Lower leg skin (tissue), 4 donors: ENCODE data around the gene SERINC5. TPM values are rescaled to one million over a fixed set of nuclear protein-coding genes. Genes with fewer than 3 reads are reported as not detected.

Source experiments
- DNase-seq, 2 donors: peaks; one replicate each; pipeline ENCODE4 v3.0.0-alpha.2; 2019; ENCODE audit warnings: low spot score in 2 of 2
- H3K4me3 ChIP-seq: fragments of 200-600 bp; sonication (generic); 2 replicates; pipeline ENCODE4 v1.5.1; 2017; ENCODE audit warnings: mild to moderate bottlenecking, low read depth; ENCODE audit not compliant: poor library complexity, severe bottlenecking
- POLR2A ChIP-seq, 2 donors: fragments of 450-650 bp; IDR thresholded peaks; one replicate each; pipeline ENCODE4 v1.6.1; 2016 to 2017; ENCODE audit warnings: antibody characterized with exemption in 2 of 2, mild to moderate bottlenecking in 1 of 2, moderate library complexity in 1 of 2
- WGBS, 2 donors: methylation state at CpG; one replicate each; pipeline ENCODE4 v1.1.5; 2018; 5-methylcytosine and 5-hydroxymethylcytosine counted together
- intact Hi-C: fragments of 100-400 bp; cut with DNase I; formaldehyde crosslinking; loops from one replicate; pipeline ENCODE4 v1.15.0; 2023; ENCODE audit warnings: low total_unique reads
- total RNA-seq, 4 donors: library from RNA; depleted of rRNA; stranded (reverse); fragments of >200 nt; gene quantifications; one replicate each; pipeline ENCODE4 v1.1.0, GENCODE V29; 2016
- TF ChIP-seq, protein P1 (sequence below), 3 donors: fragments of 450-650 bp; IDR thresholded peaks; one replicate each; pipeline ENCODE4 v1.5.1; 2016; ENCODE audit warnings: antibody characterized with exemption in 3 of 3, mild to moderate bottlenecking in 3 of 3, moderate library complexity in 2 of 3

The SERINC5 gene
- total RNA-seq, 4 donors from 2014 or later, result 49.6 to 61.4 (median 56.3) TPM

DNA sequence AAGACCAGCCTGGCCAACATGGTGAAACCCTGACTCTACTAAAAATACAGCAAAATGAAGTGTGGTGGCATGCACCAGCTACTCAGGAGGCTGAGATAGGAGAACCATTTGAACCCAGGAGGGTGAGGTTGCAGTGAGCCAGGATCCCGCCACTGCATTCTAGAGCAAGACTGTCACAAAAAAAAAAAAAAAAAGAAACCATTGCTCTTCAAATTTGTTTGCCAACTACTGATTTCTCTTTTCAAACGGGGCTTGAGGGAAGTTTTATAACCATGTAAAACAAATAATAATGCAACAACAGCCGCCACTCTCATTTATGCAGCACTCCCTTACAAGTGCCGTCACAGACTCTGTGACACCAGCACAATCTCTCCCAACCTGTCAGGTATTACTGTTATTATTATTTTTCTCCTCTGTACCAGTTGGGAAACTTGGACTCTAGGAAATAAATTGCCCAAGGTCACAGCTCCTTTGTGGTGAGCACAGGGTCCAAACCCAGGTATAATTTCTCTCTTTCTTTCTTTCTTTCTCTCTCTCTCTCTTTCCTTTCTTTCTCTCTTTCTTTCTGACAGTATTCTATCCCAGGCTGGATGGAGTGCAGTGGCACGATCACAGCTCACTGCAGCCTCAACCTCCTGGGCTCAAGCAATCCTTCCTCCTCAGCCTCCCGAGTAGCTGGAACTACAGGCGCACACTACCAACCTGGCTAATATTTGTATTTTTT is 25.4 kb downstream of the SERINC5 start:
- DNase-seq, result no peak
- no peak overlapping the region for H3K4me3 ChIP-seq
- TF ChIP-seq, protein P1, sequence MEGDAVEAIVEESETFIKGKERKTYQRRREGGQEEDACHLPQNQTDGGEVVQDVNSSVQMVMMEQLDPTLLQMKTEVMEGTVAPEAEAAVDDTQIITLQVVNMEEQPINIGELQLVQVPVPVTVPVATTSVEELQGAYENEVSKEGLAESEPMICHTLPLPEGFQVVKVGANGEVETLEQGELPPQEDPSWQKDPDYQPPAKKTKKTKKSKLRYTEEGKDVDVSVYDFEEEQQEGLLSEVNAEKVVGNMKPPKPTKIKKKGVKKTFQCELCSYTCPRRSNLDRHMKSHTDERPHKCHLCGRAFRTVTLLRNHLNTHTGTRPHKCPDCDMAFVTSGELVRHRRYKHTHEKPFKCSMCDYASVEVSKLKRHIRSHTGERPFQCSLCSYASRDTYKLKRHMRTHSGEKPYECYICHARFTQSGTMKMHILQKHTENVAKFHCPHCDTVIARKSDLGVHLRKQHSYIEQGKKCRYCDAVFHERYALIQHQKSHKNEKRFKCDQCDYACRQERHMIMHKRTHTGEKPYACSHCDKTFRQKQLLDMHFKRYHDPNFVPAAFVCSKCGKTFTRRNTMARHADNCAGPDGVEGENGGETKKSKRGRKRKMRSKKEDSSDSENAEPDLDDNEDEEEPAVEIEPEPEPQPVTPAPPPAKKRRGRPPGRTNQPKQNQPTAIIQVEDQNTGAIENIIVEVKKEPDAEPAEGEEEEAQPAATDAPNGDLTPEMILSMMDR (IDR thresholded peaks at IDR 0.05), result no peak
- TF ChIP-seq POLR2A (IDR thresholded peaks at IDR 0.05), result no peak
- intact Hi-C loops, result no loop called here
- WGBS, 2 donors, result 66 to 72% methylated on average over 7 of the region's 7 CpGs

DNA sequence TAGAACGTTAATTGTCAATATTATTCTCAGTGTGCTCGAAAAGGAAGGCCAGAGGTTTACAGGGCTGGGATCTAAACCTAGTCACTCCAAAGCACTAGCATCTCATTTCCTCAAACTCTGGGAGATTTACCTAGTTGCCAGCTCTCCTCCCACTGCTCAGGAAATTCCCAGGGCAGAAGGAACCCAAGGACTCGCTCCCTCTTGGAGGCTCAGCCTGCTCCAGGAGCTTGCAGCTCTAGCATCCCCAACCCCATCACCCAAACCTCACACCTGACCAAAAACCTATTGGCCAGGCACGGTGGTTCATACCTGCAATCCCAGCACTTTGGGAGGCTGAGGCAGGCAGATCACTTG is 26.0 kb downstream of the SERINC5 start:
- DNase-seq, result no peak
- TF ChIP-seq POLR2A (IDR thresholded peaks at IDR 0.05), result no peak
- TF ChIP-seq, protein P1 (IDR thresholded peaks at IDR 0.05), result no peak
- intact Hi-C loops, result no loop called here
- H3K4me3 ChIP-seq, result no peak overlapping the region
- WGBS, 2 donors, result 42 to 47% methylated on average over 4 of the region's 4 CpGs

DNA sequence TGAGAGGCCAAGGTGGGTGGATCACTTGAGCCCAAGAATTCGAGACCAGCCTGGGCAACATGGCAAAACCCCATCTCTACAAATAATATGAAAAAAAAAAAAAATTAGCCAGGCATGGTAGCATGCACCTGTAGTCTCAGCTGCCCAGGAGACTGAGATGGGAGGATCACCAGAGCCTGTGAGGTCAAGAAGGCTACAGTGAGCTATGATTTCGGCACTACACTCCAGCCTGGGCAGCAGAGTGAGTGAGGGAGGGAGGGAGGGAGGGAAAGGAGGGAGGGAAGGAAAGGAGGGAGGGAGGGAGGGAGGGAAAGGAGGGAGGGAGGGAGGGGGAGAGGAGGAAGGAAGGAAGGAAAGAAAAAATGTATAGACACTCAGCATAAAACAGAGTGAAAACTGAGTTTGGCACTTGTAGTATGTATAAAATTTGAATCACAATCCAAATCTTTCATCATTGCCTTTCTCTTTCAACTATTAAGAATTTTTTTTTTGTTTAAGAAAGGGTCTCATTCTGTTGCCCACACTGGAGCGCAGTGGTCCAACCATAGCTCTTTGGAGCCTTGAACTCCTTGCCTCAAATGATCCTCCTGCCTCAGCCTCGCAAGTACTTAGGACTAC is 27.8 kb downstream of the SERINC5 start:
- TF ChIP-seq, protein P1 (IDR thresholded peaks at IDR 0.05), result no peak
- TF ChIP-seq POLR2A (IDR thresholded peaks at IDR 0.05), result no peak

DNA sequence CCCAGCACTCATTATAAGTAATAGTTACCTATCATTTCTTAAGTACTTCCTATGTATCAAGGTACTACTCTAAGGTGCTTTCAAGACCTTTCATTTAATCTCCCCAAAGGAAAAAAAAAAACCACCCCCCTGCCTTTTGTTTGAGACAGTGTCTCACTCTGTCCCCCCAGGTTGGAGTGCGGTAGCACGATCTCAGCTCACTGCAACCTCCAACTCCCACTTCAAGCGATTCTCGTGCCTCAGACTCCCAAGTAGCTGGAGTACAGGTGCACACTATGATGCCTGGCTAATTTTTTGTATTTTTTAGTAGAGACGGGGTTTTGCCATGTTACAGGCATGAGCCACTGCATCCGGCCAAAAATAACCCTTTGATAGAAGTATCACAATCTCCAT is 29.9 kb downstream of the SERINC5 start:
- no peak overlapping the region for H3K4me3 ChIP-seq
- TF ChIP-seq, protein P1 (IDR thresholded peaks at IDR 0.05), result no peak
- TF ChIP-seq POLR2A (IDR thresholded peaks at IDR 0.05), result no peak
- DNase-seq, result no peak
- intact Hi-C loops, result no loop called here
- WGBS, 2 donors, result 80 to 89% methylated on average over 6 of the region's 6 CpGs

More for the DNA sequence above, 27.8 kb downstream of the SERINC5 start:
- DNase-seq, result no peak
- H3K4me3 ChIP-seq, result no peak overlapping the region
- intact Hi-C loops, result no loop called here
- WGBS, 2 donors, result 86 to 89% methylated on average over 4 of the region's 4 CpGs

DNA sequence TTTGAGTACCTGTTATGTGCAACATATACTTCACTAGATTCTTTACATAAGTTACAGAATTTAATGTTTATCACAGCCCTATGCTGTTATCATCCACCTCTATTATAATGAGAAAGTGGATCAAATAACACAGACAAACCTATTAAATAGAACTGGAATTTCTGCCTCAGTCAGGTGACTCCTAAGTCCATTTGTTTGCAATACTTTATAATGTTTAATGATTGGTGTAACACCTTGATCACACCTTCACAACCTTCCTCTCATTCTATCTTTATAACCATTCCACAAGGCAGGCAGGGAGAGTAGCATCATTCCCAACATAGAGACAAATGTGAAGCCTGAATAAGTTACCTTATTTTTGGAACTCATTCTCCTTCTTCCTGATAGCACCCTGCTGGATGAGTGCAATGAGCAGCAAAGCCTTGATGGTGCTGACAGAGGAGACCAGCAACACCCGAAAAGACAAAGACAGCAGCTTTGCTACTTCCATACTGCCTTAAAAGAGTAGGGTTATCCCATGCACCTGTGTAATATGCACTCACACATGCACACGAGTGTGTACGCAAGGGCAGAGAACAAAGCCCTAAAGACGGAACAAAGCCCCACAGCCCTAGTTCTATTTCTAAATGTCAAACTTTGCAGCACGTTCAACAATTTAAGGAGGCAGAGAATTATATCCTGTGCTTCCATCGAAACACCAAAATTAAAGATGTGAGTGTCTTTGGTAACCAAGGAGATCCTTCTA is 30.5 kb downstream of the SERINC5 start:
- TF ChIP-seq, protein P1 (IDR thresholded peaks at IDR 0.05), result no peak
- no peak for TF ChIP-seq POLR2A (IDR thresholded peaks at IDR 0.05)
- intact Hi-C loops, result no loop called here
- H3K4me3 ChIP-seq, result no peak overlapping the region
- DNase-seq, result no peak
- WGBS, 2 donors, result 75 to 83% methylated on average over 6 of the region's 6 CpGs
